ENCODE results near the gene PSMD9.

- TF ChIP-seq SUZ12 (IDR thresholded peaks at IDR 0.05; ENCODE audit: extremely low read depth, insufficient read depth, insufficient read length) (no peak), YY1 (IDR thresholded peaks at IDR 0.05; ENCODE audit: insufficient read depth, insufficient read length) (no peak), ZNF274 (IDR thresholded peaks at IDR 0.05; ENCODE audit: low read depth, low read length) (no peak)
These were observed 510 bp upstream of the PSMD9 start for GRCh38 chr12:121888083-121888477.

Measured in NT2/D1 (cell line).